NB4 (cell line): ENCODE results near the gene KNOP1.

ENCODE experiments used
- MYC ChIP-seq: IDR thresholded peaks from 2 replicates; pipeline ENCODE4 v1.6.1; 2011; ENCODE audit warnings: low read depth, low read length
- TF ChIP-seq, protein P1 (sequence below): IDR thresholded peaks from one replicate; pipeline ENCODE4 v1.5.1; 2012; ENCODE audit warnings: low read depth, low read length

DNA sequence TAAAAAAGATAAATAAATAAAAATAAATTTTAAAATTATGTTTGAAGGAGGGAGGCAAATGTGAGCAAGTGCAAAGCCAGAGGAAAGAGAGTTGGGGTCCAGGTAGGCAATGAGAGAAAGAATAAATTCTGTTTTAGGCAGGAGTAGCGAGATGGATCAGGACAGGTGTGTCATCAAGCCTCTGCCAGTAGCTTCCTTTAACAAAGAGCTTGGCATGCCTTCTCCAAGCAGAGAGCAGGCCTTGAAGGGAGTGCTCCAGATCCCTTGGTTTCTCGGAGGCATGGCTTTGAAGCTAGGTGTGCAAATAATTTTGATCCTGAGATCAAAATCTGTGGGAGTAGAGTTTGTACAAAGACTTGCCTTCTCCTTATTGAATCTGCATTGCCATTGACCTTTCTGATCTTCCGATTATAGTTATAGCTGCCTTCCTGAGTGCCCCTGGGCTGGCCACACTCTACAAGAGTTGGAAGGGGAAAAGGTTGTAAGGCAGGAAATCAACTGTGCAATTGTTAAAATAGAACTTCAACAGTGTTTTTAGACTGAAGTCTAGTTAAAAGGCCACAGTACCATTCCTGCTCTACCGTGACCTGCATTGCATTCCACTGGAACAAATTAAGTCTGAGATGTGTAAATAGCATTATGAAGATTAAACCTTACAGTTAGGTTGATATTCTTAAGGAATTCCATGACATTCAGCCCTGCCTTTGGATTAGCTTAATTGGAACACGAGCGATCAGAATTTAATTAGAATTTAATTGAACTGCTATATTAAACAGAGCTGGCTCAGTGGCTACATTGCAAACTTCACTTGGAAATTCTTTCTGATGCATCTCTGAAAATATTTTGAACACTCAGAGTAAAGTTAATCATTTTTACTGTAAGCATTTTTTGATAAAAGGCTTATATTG, 33.7 kb upstream of the KNOP1 start:
- TF ChIP-seq, protein P1, sequence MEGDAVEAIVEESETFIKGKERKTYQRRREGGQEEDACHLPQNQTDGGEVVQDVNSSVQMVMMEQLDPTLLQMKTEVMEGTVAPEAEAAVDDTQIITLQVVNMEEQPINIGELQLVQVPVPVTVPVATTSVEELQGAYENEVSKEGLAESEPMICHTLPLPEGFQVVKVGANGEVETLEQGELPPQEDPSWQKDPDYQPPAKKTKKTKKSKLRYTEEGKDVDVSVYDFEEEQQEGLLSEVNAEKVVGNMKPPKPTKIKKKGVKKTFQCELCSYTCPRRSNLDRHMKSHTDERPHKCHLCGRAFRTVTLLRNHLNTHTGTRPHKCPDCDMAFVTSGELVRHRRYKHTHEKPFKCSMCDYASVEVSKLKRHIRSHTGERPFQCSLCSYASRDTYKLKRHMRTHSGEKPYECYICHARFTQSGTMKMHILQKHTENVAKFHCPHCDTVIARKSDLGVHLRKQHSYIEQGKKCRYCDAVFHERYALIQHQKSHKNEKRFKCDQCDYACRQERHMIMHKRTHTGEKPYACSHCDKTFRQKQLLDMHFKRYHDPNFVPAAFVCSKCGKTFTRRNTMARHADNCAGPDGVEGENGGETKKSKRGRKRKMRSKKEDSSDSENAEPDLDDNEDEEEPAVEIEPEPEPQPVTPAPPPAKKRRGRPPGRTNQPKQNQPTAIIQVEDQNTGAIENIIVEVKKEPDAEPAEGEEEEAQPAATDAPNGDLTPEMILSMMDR: no peak
- no peak for TF ChIP-seq MYC
